Keratinocyte (primary cell): ENCODE results near the gene BCOR. TPM values are rescaled to one million over a fixed set of nuclear protein-coding genes. Genes with fewer than 3 reads are reported as not detected.

Experiments
- DNase-seq: peaks from one replicate; pipeline ENCODE4 v3.0.0-alpha.2; 2011; ENCODE audit warnings: low read depth, missing footprints, low spot score
- FAIRE-seq: peaks from 2 replicates; lab custom pipeline; 2011; peaks lifted over from hg19 to GRCh38; lab: Jason Lieb, UNC
- H2AFZ ChIP-seq: 2 replicates; pipeline ENCODE4 v1.6.0; 2012; ENCODE audit warnings: low read length, control low read depth, inconsistent platforms; ENCODE audit not compliant: control insufficient read depth
- H3K27ac ChIP-seq: 2 replicates; pipeline ENCODE4 v1.5.1; 2011; ENCODE audit warnings: low read length; ENCODE audit not compliant: control insufficient read depth, insufficient read depth
- H3K27me3 ChIP-seq: 3 replicates; pipeline ENCODE4 v1.6.0; 2011; ENCODE audit warnings: low read length; ENCODE audit not compliant: control insufficient read depth, insufficient read depth; ENCODE audit errors: extremely low read depth
- H3K36me3 ChIP-seq, 2 experiments: 2 replicates in 1 of 2; 3 replicates in 1 of 2; pipeline ENCODE4 v1.5.1; 2011; ENCODE audit warnings: low read length in 2 of 2, mild to moderate bottlenecking in 1 of 2; ENCODE audit not compliant: control insufficient read depth in 2 of 2, insufficient read depth in 2 of 2; ENCODE audit errors: extremely low read depth in 1 of 2
- H3K4me1 ChIP-seq: 3 replicates; pipeline ENCODE4 v1.5.1; 2011; ENCODE audit warnings: low read length; ENCODE audit not compliant: control insufficient read depth, insufficient read depth; ENCODE audit errors: extremely low read depth
- H3K4me2 ChIP-seq: 3 replicates; pipeline ENCODE4 v1.6.0; 2011; ENCODE audit warnings: low read depth, low read length; ENCODE audit not compliant: control insufficient read depth, insufficient read depth; ENCODE audit errors: extremely low read depth
- H3K4me3 ChIP-seq, 3 experiments: fragments of 200-600 bp in 1 of 3; sonication (generic) in 1 of 3; 2 replicates in 2 of 3; 3 replicates in 1 of 3; pipeline ENCODE4 v1.5.1; 2011 to 2016; ENCODE audit warnings: low read length in 3 of 3, mild to moderate bottlenecking in 3 of 3, control low read depth in 2 of 3, inconsistent platforms in 1 of 3, low read depth in 1 of 3, mixed read lengths in 1 of 3, mixed run types in 1 of 3, moderate library complexity in 1 of 3; ENCODE audit not compliant: control insufficient read depth in 2 of 3, insufficient read depth in 2 of 3; ENCODE audit errors: extremely low read depth in 1 of 3
- H3K79me2 ChIP-seq: 2 replicates; pipeline ENCODE4 v1.6.0; 2012; ENCODE audit warnings: low read length; ENCODE audit not compliant: control insufficient read depth, insufficient read depth
- H3K9ac ChIP-seq: 3 replicates; pipeline ENCODE4 v1.6.0; 2011; ENCODE audit warnings: low read length; ENCODE audit not compliant: control insufficient read depth, insufficient read depth; ENCODE audit errors: extremely low read depth
- H3K9me1 ChIP-seq: 3 replicates; pipeline ENCODE4 v1.6.0; 2011; ENCODE audit warnings: low read length; ENCODE audit not compliant: control insufficient read depth, insufficient read depth; ENCODE audit errors: extremely low read depth
- H3K9me3 ChIP-seq: 2 replicates; pipeline ENCODE4 v1.5.1; 2012; ENCODE audit warnings: low read depth, low read length; ENCODE audit not compliant: control insufficient read depth
- H4K20me1 ChIP-seq: 3 replicates; pipeline ENCODE4 v1.6.0; 2011; ENCODE audit warnings: low read length; ENCODE audit not compliant: control insufficient read depth, insufficient read depth; ENCODE audit errors: extremely low read depth
- CTCF ChIP-seq, 3 experiments: IDR thresholded peaks in 1 of 3; conservative IDR thresholded peaks in 1 of 3; optimal IDR thresholded peaks in 1 of 3; 2 replicates in 2 of 3; 3 replicates in 1 of 3; pipeline versions ENCODE3 to v1.5.1; 2011; ENCODE audit warnings: low read length in 3 of 3, mild to moderate bottlenecking in 3 of 3, moderate library complexity in 2 of 3, control low read depth in 1 of 3, inconsistent platforms in 1 of 3; ENCODE audit not compliant: insufficient read depth in 2 of 3; ENCODE audit errors: extremely low read depth in 1 of 3
- EZH2 ChIP-seq: IDR thresholded peaks from one replicate; pipeline ENCODE4 v1.6.1; 2012; ENCODE audit warnings: inconsistent platforms, mild to moderate bottlenecking, low read length, moderate library complexity
- dilution Hi-C: fragments of 300-500 bp; cut with MboI; formaldehyde crosslinking; loops from one replicate; pipeline ENCODE4 v1.7.0; 2020; ENCODE audit warnings: low sequenced_read_pairs; ENCODE audit not compliant: extremely low pct_ligation_motif_present
- polyA plus RNA-seq, 5 experiments: library from polyadenylated mRNA; depleted of rRNA in 3 of 5; stranded (reverse) in 3 of 5; stranded (forward) in 1 of 5; unstranded in 1 of 5; fragments of >200 nt; gene quantifications; 1 replicate in 1 of 5; 2 replicates in 3 of 5; 3 replicates in 1 of 5; pipeline versions ENCODE4 v1.2.1 to v1.2.3, GENCODE V29; 2011 to 2012; ENCODE audit warnings: missing spikeins in 2 of 5, low read depth in 1 of 5, low replicate concordance in 1 of 5

The BCOR gene
- polyA plus RNA-seq, 1 donor (not counting 4 experiments of a cell fraction or from before 2014, with no cell fraction given), result 5.0 TPM

- TF ChIP-seq CTCF (optimal IDR thresholded peaks at IDR 0.05 in 1 of 3, IDR thresholded peaks at IDR 0.05 in 1 of 3, conservative IDR thresholded peaks at IDR 0.05 in 1 of 3; ENCODE audit: extremely low read depth in 1 of 3, insufficient read depth in 2 of 3, low read length in 3 of 3) (no peak), EZH2 (no peak)
- no peaks in the 10 kb centered on the region for H3K9me3 ChIP-seq
- no peak overlapping the region for H3K27ac ChIP-seq
- dilution Hi-C loops, result no loop called here
- no peak overlapping the region for H3K4me2 ChIP-seq
- peaks cover 58% of the 10 kb centered on the region for H3K27me3 ChIP-seq
- H3K4me3 ChIP-seq, result no peak overlapping the region
- FAIRE-seq (no peak), DNase-seq (no peak)
- no peaks in the 10 kb centered on the region for H3K36me3 ChIP-seq
- no peak overlapping the region for H3K9ac ChIP-seq
- no peak overlapping the region for H2AFZ ChIP-seq
- no peaks in the 10 kb centered on the region for H3K9me1 ChIP-seq
- no peaks in the 10 kb centered on the region for H3K79me2 ChIP-seq
- no peaks in the 10 kb centered on the region for H4K20me1 ChIP-seq
- peaks cover 6% of the 10 kb centered on the region for H3K4me1 ChIP-seq
Measured at GRCh38 chrX:40011322-40012038, 86.3 kb downstream of the BCOR start.

GRCh38 chrX:40010550-40011321 lies 87.0 kb downstream of the BCOR start:
- Histone ChIP-seq H3K4me2 (no peak overlapping the region), H3K36me3 (no peaks in the 10 kb centered on the region), H3K27ac (no peak overlapping the region), H3K9me1 (no peaks in the 10 kb centered on the region), H3K9ac (no peak overlapping the region), H3K4me1 (peaks cover 6% of the 10 kb centered on the region), H3K27me3 (peaks cover 63% of the 10 kb centered on the region), H3K79me2 (no peaks in the 10 kb centered on the region), H4K20me1 (no peaks in the 10 kb centered on the region), H3K9me3 (no peaks in the 10 kb centered on the region), H3K4me3 (no peak overlapping the region), H2AFZ (no peak overlapping the region)
- dilution Hi-C loops, result no loop called here
- DNase-seq (no peak), FAIRE-seq (no peak)
- no peak for TF ChIP-seq CTCF (optimal IDR thresholded peaks at IDR 0.05 in 1 of 3, IDR thresholded peaks at IDR 0.05 in 1 of 3, conservative IDR thresholded peaks at IDR 0.05 in 1 of 3; ENCODE audit: extremely low read depth in 1 of 3, insufficient read depth in 2 of 3, low read length in 3 of 3)
- no peak for TF ChIP-seq EZH2
